Measurements from ENCODE around the gene GNAZ. TPM values are rescaled to one million over a fixed set of nuclear protein-coding genes. Genes with fewer than 3 reads are reported as not detected.
A peak's percentile ranks its signal among the peaks of the same experiment; 100 is the strongest.

The GNAZ gene
- polyA plus RNA-seq, 3 donors from 2014 or later = 0.50 to 0.96 TPM; not detected in 1

DNA sequence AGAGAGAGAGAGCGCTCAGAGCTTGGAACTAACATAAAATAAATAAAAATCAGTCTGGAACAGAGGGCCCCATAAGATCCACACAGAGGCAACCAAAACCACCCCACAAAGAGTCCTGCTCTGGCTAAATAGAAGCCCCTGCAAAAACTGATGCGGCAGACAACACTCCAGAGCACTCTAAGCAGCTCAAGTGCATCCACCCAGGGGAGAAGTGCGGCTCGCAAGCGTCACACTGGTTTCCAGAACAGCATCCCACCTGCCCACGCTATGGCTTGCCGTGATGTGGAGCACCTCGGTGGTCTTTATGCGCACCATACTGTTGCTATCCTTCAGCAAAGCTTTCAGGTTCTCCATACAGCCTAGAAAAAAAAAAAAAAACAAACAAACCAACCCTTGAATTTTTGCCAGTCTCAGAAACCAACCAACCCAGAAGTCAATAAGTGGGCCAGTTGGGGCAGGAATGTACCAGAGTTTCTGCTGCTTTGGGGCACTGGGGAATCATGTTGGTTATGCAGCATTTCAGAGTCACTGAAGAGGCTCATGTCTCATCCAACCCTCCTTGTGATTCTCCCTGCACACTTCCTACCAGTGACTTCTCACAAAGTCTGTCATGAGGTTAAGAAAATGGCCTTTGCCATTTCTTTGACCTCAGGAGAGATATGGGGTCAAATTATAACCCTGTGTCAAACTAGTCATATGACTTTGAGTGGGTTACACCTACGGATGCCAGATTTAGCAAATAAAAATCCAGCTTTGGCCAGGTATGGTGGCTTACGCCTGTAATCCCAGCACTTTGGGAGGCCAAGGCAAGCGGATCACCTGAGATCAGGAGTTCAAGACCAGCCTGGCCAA, 68.5 kb downstream of the GNAZ start:
- Mint-ChIP-seq H3K27me3 (ENCODE audit: low read depth in 3 of 3) (peaks cover 15 to 32% (median 30%) of the 10 kb centered on the region in 3 donors), H3K4me1 (peaks cover 91 to 96% of the 10 kb centered on the region in 2 donors), H3K4me3 (peak overlapping the region; percentile 82 to 86 (median 83))

GRCh38 chr22:23140385-23140784, 70.1 kb downstream of the GNAZ start:
- H3K27ac Mint-ChIP-seq = peak overlapping the region; percentile 57 to 99 (median 92)
- DNase-seq = no peak
- peak overlapping the region in 2 of 5 donors; percentile 36 to 41 for H3K4me3 Mint-ChIP-seq
- peaks cover 94 to 100% of the 10 kb centered on the region in 2 donors for H3K4me1 Mint-ChIP-seq
- H3K36me3 Mint-ChIP-seq = no peaks in the 10 kb centered on the region
- H3K9me3 Mint-ChIP-seq = no peaks in the 10 kb centered on the region
- H3K27me3 Mint-ChIP-seq (ENCODE audit: low read depth in 3 of 3) = peaks cover 19 to 40% (median 38%) of the 10 kb centered on the region in 3 donors

More for the DNA sequence above, 68.5 kb downstream of the GNAZ start:
- H3K27ac Mint-ChIP-seq = peak overlapping the region; percentile 98 to 100 (median 99)
- no peak for DNase-seq
- H3K36me3 Mint-ChIP-seq = no peaks in the 10 kb centered on the region
- H3K9me3 Mint-ChIP-seq = no peaks in the 10 kb centered on the region

DNA sequence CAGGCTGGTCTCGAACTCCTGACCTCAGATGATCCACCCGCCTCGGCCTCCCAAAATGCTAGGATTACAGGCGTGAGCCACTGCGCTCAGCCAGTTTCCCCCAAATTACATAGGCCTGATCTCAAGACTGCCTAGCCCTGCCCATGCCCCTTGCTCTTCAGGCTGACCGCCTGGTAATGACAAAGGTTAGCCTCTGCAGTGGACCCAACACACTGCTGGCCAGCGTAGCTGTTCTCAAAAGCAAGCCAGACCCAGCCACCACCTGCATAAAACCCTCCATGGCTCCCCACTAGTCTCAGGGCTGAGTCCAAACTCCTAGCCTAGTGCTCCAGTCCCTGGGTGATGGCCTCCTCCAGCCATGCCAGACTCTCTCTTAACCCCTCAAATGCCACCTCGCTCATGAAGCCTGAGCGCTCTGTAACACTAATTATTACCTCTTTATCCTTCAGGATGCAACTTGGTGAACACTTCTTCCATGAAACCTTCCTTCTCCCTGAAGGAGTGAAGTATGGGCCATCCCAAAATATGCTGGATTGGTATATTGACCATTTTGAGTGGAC, 72.3 kb downstream of the GNAZ start:
- DNase-seq = no peak
- H3K4me3 Mint-ChIP-seq = peak overlapping the region; percentile 74 to 85 (median 81)
- no peaks in the 10 kb centered on the region for H3K36me3 Mint-ChIP-seq
- no peaks in the 10 kb centered on the region for H3K9me3 Mint-ChIP-seq
- H3K27ac Mint-ChIP-seq = peak overlapping the region; percentile 91 to 99 (median 96)
- H3K27me3 Mint-ChIP-seq (ENCODE audit: low read depth in 3 of 3) = peaks cover 17 to 48% (median 43%) of the 10 kb centered on the region in 3 donors
- peaks cover 78 to 89% of the 10 kb centered on the region in 2 donors for H3K4me1 Mint-ChIP-seq

DNA sequence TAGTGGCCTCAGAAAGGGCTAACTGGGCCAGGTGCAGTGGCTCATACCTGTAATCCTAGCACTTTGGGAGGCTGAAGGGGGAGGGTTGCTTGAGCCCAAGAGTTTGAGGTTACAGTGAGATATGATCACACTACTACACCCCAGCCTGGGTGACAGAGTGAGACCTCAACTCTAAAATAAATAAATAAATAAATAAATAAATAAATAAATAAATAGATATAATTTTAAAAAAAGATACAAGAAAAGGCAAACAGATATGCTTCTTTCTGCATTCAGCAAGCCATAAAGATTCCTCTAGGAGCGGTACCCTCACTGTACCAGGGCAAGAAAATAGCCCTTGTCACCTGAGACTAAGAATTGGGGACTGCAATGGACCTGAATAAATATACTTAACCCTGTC, 72.8 kb downstream of the GNAZ start:
- no peak for DNase-seq
- Mint-ChIP-seq H3K9me3 (no peaks in the 10 kb centered on the region), H3K27ac (peak overlapping the region; percentile 91 to 99 (median 96)), H3K4me1 (peaks cover 73 to 87% of the 10 kb centered on the region in 2 donors), H3K27me3 (ENCODE audit: low read depth in 3 of 3) (peaks cover 13 to 43% (median 38%) of the 10 kb centered on the region in 3 donors), H3K4me3 (peak overlapping the region; percentile 74 to 85 (median 81)), H3K36me3 (no peaks in the 10 kb centered on the region)

DNA sequence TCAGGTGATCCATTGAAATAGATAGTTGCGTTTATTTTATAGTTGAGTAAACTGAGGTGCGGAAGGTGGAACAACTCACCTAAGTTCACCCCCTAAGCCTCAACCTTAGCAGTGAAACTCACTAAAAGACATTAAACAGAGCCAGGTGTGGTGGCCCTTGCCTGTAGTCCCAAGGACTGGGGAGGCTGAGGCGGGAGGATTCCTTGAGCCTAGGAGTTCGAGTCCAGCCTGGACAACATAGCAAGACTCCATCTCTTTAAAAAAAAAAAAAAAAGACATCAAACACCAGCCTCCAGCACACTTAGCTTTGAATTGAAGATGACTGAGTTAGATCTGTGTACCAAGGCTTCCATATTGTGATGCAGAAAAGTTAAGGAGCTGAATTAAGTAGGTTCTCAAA, 74.1 kb downstream of the GNAZ start:
- peak overlapping the region; percentile 83 to 89 (median 88) for H3K4me3 Mint-ChIP-seq
- H3K27me3 Mint-ChIP-seq (ENCODE audit: low read depth in 3 of 3) = peaks cover 13 to 36% (median 32%) of the 10 kb centered on the region in 3 donors
- peak overlapping the region; percentile 83 to 99 (median 96) for H3K27ac Mint-ChIP-seq
- H3K4me1 Mint-ChIP-seq = peaks cover 60 to 79% of the 10 kb centered on the region in 2 donors
- no peaks in the 10 kb centered on the region for H3K36me3 Mint-ChIP-seq
- no peaks in the 10 kb centered on the region for H3K9me3 Mint-ChIP-seq
- DNase-seq = no peak

GRCh38 chr22:23144932-23145877, 74.9 kb downstream of the GNAZ start, which contains the start of gene RAB36:
Gene RAB36 (plus strand): TSS chr22:23145477. CDS start chr22:23146617, 1,140 bp downstream.
- DNase-seq = peak; percentile 93 to 94 (median 94)
- H3K4me1 Mint-ChIP-seq = peaks cover 54 to 72% of the 10 kb centered on the region in 2 donors
- H3K4me3 Mint-ChIP-seq = peak within 1 kb of the TSS; percentile 83 to 89 (median 88)
- peaks cover 13 to 36% (median 32%) of the 10 kb centered on the region in 3 donors for H3K27me3 Mint-ChIP-seq (ENCODE audit: low read depth in 3 of 3)
- H3K27ac Mint-ChIP-seq = peak within 1 kb of the TSS; percentile 83 to 99 (median 96)
- H3K36me3 Mint-ChIP-seq = peaks cover 0 to 4% (median 0%) of the 10 kb centered on the region in 3 donors
- H3K9me3 Mint-ChIP-seq = no peaks in the 10 kb centered on the region

DNA sequence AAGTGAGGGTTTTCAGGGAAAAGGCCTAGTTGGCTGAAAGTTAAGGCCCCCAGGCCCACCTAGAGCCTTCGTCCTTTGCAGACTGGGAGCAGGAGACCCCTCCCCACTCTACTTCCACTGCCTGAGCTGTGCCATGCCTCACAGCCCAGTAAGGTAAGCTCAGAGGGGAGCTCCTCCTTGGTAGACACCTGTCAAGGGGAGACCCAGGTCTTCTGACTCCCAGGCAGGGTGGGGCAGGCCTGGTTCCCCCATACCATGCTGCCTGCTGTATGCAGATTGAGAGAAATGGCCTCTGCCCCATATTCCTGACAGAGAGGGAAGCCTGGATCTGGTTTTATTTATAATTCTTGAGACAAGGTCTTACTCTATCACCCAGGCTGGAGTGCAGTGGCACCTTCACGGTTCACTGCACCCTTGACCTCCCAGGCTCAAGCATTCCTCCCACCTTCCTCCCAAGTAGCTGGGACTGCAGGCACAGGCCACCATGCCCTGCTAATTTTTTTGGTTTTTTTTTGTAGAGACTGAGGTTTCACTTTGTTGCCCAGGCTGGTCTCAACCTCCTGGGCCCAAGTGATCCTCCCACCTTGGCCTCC, 75.7 kb downstream of the GNAZ start:
- Mint-ChIP-seq H3K27ac (peak overlapping the region; percentile 83 to 99 (median 96)), H3K27me3 (ENCODE audit: low read depth in 3 of 3) (peaks cover 13 to 36% (median 30%) of the 10 kb centered on the region in 3 donors), H3K9me3 (no peaks in the 10 kb centered on the region), H3K4me3 (peak overlapping the region; percentile 33 to 89 (median 87)), H3K36me3 (peaks cover 0 to 4% (median 3%) of the 10 kb centered on the region in 3 donors), H3K4me1 (peaks cover 46 to 64% of the 10 kb centered on the region in 2 donors)
- DNase-seq = no peak

GRCh38 chr22:23146478-23147205, 76.3 kb downstream of the GNAZ start:
- DNase-seq = no peak
- H3K27ac Mint-ChIP-seq = peak overlapping the region; percentile 83 to 99 (median 94)
- peaks cover 40 to 57% of the 10 kb centered on the region in 2 donors for H3K4me1 Mint-ChIP-seq
- no peaks in the 10 kb centered on the region for H3K9me3 Mint-ChIP-seq
- H3K4me3 Mint-ChIP-seq = peak overlapping the region; percentile 33 to 87 (median 57)
- H3K36me3 Mint-ChIP-seq = peaks cover 0 to 4% (median 3%) of the 10 kb centered on the region in 3 donors
- H3K27me3 Mint-ChIP-seq (ENCODE audit: low read depth in 3 of 3) = peaks cover 9 to 32% (median 25%) of the 10 kb centered on the region in 3 donors

- Mint-ChIP-seq H3K4me3 (no peak overlapping the region), H3K27me3 (ENCODE audit: low read depth in 3 of 3) (peaks cover 6 to 23% (median 19%) of the 10 kb centered on the region in 3 donors), H3K27ac (peak overlapping the region in 5 of 6 donors; percentile 31 to 99 (median 62)), H3K9me3 (no peaks in the 10 kb centered on the region), H3K36me3 (peaks cover 0 to 4% (median 3%) of the 10 kb centered on the region in 3 donors), H3K4me1 (peaks cover 31 to 47% of the 10 kb centered on the region in 2 donors)
- no peak for DNase-seq
Measured at GRCh38 chr22:23147617-23148387, 77.5 kb downstream of the GNAZ start.

DNA sequence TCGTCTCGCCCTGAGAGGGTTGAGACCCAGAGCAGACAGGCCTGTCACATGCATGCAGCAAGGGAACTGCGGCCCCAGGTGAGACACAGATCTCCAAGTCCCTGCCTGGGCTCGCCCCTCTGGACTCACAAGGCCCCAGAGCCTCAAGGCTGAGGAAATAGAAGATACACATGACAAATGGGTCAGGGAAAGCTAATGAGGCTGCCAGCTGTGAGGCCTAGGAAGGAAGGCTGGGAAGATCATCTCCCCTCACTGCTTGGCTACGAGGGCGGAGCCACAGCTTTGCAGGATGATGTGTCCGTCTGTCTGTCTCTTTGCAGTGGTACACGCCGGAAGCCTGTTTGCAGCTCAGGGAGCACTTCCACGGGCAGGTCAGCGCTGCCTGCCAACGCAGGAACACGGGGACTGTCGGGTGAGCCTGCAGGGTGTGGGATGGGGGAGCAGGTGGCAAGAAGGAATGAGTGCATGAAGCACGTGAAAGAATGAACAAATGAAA, 79.5 kb downstream of the GNAZ start:
- Mint-ChIP-seq H3K9me3 (no peaks in the 10 kb centered on the region), H3K4me3 (no peak overlapping the region)

DNA sequence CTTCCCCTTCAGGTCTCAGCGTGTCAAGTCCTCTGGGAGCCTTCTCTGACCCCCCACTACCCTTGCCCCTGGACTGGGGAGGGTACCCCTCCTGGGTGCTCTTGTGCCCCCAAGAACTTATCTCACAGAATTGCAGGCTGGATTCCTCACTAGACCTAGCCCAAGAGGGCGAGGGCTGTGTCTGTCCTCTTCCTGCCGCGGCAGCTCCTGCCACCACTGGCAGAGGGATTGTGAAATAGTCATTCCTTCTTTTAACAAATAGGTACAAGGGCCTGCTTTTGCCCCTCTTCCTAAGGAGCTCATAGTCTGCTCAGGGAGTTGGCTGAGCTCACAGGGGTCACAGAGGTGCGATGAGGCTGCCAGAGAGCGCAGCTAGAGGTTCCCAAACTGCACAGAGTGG, 80.4 kb downstream of the GNAZ start:
- Mint-ChIP-seq H3K4me3 (no peak overlapping the region), H3K27me3 (ENCODE audit: low read depth in 3 of 3) (peaks cover 0 to 9% (median 5%) of the 10 kb centered on the region in 3 donors), H3K9me3 (no peaks in the 10 kb centered on the region), H3K27ac (peak overlapping the region in 1 of 6 donors; percentile 36), H3K4me1 (peaks cover 19 to 21% of the 10 kb centered on the region in 2 donors), H3K36me3 (peaks cover 0 to 4% (median 3%) of the 10 kb centered on the region in 3 donors)
- DNase-seq = no peak

More for the DNA sequence above, 79.5 kb downstream of the GNAZ start:
- peaks cover 6 to 19% (median 14%) of the 10 kb centered on the region in 3 donors for H3K27me3 Mint-ChIP-seq (ENCODE audit: low read depth in 3 of 3)
- H3K27ac Mint-ChIP-seq = peak overlapping the region in 2 of 6 donors; percentile 30 to 77
- H3K36me3 Mint-ChIP-seq = peaks cover 0 to 4% (median 3%) of the 10 kb centered on the region in 3 donors
- DNase-seq = no peak
- peaks cover 22 to 31% of the 10 kb centered on the region in 2 donors for H3K4me1 Mint-ChIP-seq

Data from immature natural killer cell (primary cell).